Stimulated activated memory B cell treated with anti-CD40 and anti-IgM and Interleukin-4, amounts not matched to agents 10 μg/mL and 1 μg/mL and 100 μg/mL, for 72 hours (primary cell): ENCODE measurements around the gene GHITM.
"Not testable (repeated sequence)": the region's sequence is repeated elsewhere in the genome, so short reads cannot be mapped to it uniquely, and the experiment has no call there.

Experiments used
- ATAC-seq: fragments of 150-1000 bp; cut with Tn5 transposase; 2 replicates; pipeline ENCODE4 v1.10.0; 2021
- H3K27ac Mint-ChIP-seq: one replicate; pipeline ENCODE4 v1.8.0; 2022; ENCODE audit warnings: mild to moderate bottlenecking, mixed read lengths
- H3K27me3 Mint-ChIP-seq: one replicate; pipeline ENCODE4 v1.8.0; 2022; ENCODE audit warnings: mixed read lengths
- H3K36me3 Mint-ChIP-seq: one replicate; pipeline ENCODE4 v1.8.0; 2022; ENCODE audit warnings: mixed read lengths
- H3K4me1 Mint-ChIP-seq: one replicate; pipeline ENCODE4 v1.8.0; 2022; ENCODE audit warnings: mixed read lengths
- H3K4me3 Mint-ChIP-seq: one replicate; pipeline ENCODE4 v1.8.0; 2022; ENCODE audit warnings: mild to moderate bottlenecking, moderate library complexity, mixed read lengths
- H3K9me3 Mint-ChIP-seq: one replicate; pipeline ENCODE4 v1.8.0; 2022; ENCODE audit warnings: mixed read lengths

The GHITM gene

GRCh38 chr10:84159076-84159685, 19.9 kb downstream of the GHITM start:
- Mint-ChIP-seq H3K27ac (peak overlapping the region; percentile 35), H3K36me3 (peaks cover 19% of the 10 kb centered on the region), H3K4me3 (no peak overlapping the region), H3K27me3 (peaks cover 9% of the 10 kb centered on the region), H3K9me3 (no peaks in the 10 kb centered on the region), H3K4me1 (peaks cover 29% of the 10 kb centered on the region)
- no peak for ATAC-seq

- Mint-ChIP-seq H3K36me3 (peaks cover 3% of the 10 kb centered on the region), H3K4me1 (peaks cover 36% of the 10 kb centered on the region), H3K27ac (no peak overlapping the region), H3K4me3 (no peak overlapping the region), H3K27me3 (peaks cover 9% of the 10 kb centered on the region), H3K9me3 (no peaks in the 10 kb centered on the region)
- ATAC-seq = no peak
These were observed 21.5 kb downstream of the GHITM start for GRCh38 chr10:84160663-84161362.

- ATAC-seq = no peak
- Mint-ChIP-seq H3K27ac (no peak overlapping the region), H3K4me1 (peaks cover 25% of the 10 kb centered on the region), H3K9me3 (peaks cover 4% of the 10 kb centered on the region), H3K27me3 (peaks cover 19% of the 10 kb centered on the region), H3K36me3 (peaks cover 18% of the 10 kb centered on the region), H3K4me3 (no peak overlapping the region)
These were observed 24.7 kb downstream of the GHITM start for GRCh38 chr10:84163996-84164395.

- peaks cover 21% of the 10 kb centered on the region for H3K4me1 Mint-ChIP-seq
- H3K36me3 Mint-ChIP-seq = peaks cover 18% of the 10 kb centered on the region
- no peak for ATAC-seq
- H3K4me3 Mint-ChIP-seq = no peak overlapping the region
- H3K27ac Mint-ChIP-seq = no peak overlapping the region
- peaks cover 4% of the 10 kb centered on the region for H3K9me3 Mint-ChIP-seq
- H3K27me3 Mint-ChIP-seq = peaks cover 19% of the 10 kb centered on the region
These were observed 25.1 kb downstream of the GHITM start for GRCh38 chr10:84164442-84164841.

GRCh38 chr10:84166620-84167288, 27.4 kb downstream of the GHITM start:
- H3K27me3 Mint-ChIP-seq = peaks cover 19% of the 10 kb centered on the region
- peak overlapping the region; percentile 81 for H3K27ac Mint-ChIP-seq
- peak overlapping the region; percentile 58 for H3K4me3 Mint-ChIP-seq
- peaks cover 23% of the 10 kb centered on the region for H3K36me3 Mint-ChIP-seq
- H3K4me1 Mint-ChIP-seq = peaks cover 28% of the 10 kb centered on the region
- ATAC-seq = peak; percentile 68
- peaks cover 4% of the 10 kb centered on the region for H3K9me3 Mint-ChIP-seq

- peak overlapping the region; percentile 81 for H3K27ac Mint-ChIP-seq
- not testable (repeated sequence) for ATAC-seq, H3K4me3 Mint-ChIP-seq, H3K9me3 Mint-ChIP-seq
- peaks cover 23% of the 10 kb centered on the region for H3K36me3 Mint-ChIP-seq
- peaks cover 33% of the 10 kb centered on the region for H3K4me1 Mint-ChIP-seq
- peaks cover 19% of the 10 kb centered on the region for H3K27me3 Mint-ChIP-seq
These were observed 28.0 kb downstream of the GHITM start for GRCh38 chr10:84167289-84167653.

- H3K4me1 Mint-ChIP-seq = peaks cover 43% of the 10 kb centered on the region
- not testable (repeated sequence) for H3K27ac Mint-ChIP-seq, ATAC-seq, H3K4me3 Mint-ChIP-seq, H3K9me3 Mint-ChIP-seq
- peaks cover 23% of the 10 kb centered on the region for H3K36me3 Mint-ChIP-seq
- peaks cover 13% of the 10 kb centered on the region for H3K27me3 Mint-ChIP-seq
These were observed 29.1 kb downstream of the GHITM start for GRCh38 chr10:84168382-84168781.

- not testable (repeated sequence) for ATAC-seq, H3K9me3 Mint-ChIP-seq
- H3K4me3 Mint-ChIP-seq = peak overlapping the region; percentile 82
- H3K36me3 Mint-ChIP-seq = peaks cover 23% of the 10 kb centered on the region
- H3K27me3 Mint-ChIP-seq = peaks cover 10% of the 10 kb centered on the region
- peak overlapping the region; percentile 98 for H3K27ac Mint-ChIP-seq
- H3K4me1 Mint-ChIP-seq = peaks cover 36% of the 10 kb centered on the region
These were observed 31.9 kb downstream of the GHITM start for GRCh38 chr10:84171237-84171636.

- not testable (repeated sequence) for H3K27me3 Mint-ChIP-seq, H3K9me3 Mint-ChIP-seq
- Mint-ChIP-seq H3K4me3 (peak overlapping the region; percentile 82), H3K27ac (peak overlapping the region; percentile 98), H3K36me3 (peaks cover 20% of the 10 kb centered on the region), H3K4me1 (peaks cover 36% of the 10 kb centered on the region)
- ATAC-seq = peak; percentile 61
These were observed 32.6 kb downstream of the GHITM start for GRCh38 chr10:84171700-84172466.

- H3K9me3 Mint-ChIP-seq = no peaks in the 10 kb centered on the region
These were observed 33.4 kb downstream of the GHITM start for GRCh38 chr10:84172467-84173356.

GRCh38 chr10:84173501-84173929, 34.2 kb downstream of the GHITM start, which contains the start of gene GPR15LG:
TSS of gene GPR15LG (plus strand) at chr10:84173801. CDS start at chr10:84173852, 51 bp downstream.
- Mint-ChIP-seq H3K27ac (peak within 1 kb of the TSS; percentile 98), H3K4me3 (peak within 1 kb of the TSS; percentile 15), H3K4me1 (peaks cover 30% of the 10 kb centered on the region), H3K36me3 (peaks cover 6% of the 10 kb centered on the region), H3K9me3 (no peaks in the 10 kb centered on the region), H3K27me3 (no peaks in the 10 kb centered on the region)
- no peak for ATAC-seq

More at GRCh38 chr10:84172467-84173356, 33.4 kb downstream of the GHITM start:
- Mint-ChIP-seq H3K27ac (peak overlapping the region; percentile 98), H3K27me3 (no peaks in the 10 kb centered on the region), H3K4me1 (peaks cover 30% of the 10 kb centered on the region), H3K36me3 (peaks cover 12% of the 10 kb centered on the region), H3K4me3 (peak overlapping the region; percentile 15)
- peak; percentile 74 for ATAC-seq

GRCh38 chr10:84175436-84175835, 36.1 kb downstream of the GHITM start:
- Mint-ChIP-seq H3K4me3 (no peak overlapping the region), H3K27me3 (no peaks in the 10 kb centered on the region), H3K4me1 (peaks cover 30% of the 10 kb centered on the region), H3K9me3 (no peaks in the 10 kb centered on the region), H3K27ac (no peak overlapping the region), H3K36me3 (peaks cover 4% of the 10 kb centered on the region)
- ATAC-seq = no peak

GRCh38 chr10:84176351-84176750, 37.0 kb downstream of the GHITM start:
- H3K9me3 Mint-ChIP-seq = no peaks in the 10 kb centered on the region

GRCh38 chr10:84176836-84177474, 37.6 kb downstream of the GHITM start:
- Mint-ChIP-seq H3K27me3 (no peaks in the 10 kb centered on the region), H3K4me1 (peaks cover 20% of the 10 kb centered on the region), H3K9me3 (no peaks in the 10 kb centered on the region), H3K36me3 (no peaks in the 10 kb centered on the region), H3K4me3 (no peak overlapping the region), H3K27ac (no peak overlapping the region)
- no peak for ATAC-seq

More at GRCh38 chr10:84176351-84176750, 37.0 kb downstream of the GHITM start:
- Mint-ChIP-seq H3K36me3 (no peaks in the 10 kb centered on the region), H3K4me3 (no peak overlapping the region), H3K4me1 (peaks cover 26% of the 10 kb centered on the region), H3K27ac (no peak overlapping the region), H3K27me3 (no peaks in the 10 kb centered on the region)
- no peak for ATAC-seq
